ENCODE data around the gene DAAM2.

DAAM2 gene

GRCh38 chr6:39808346-39808745 is 16.2 kb downstream of the DAAM2 start:
- no peak for FAIRE-seq
- DNase-seq (ENCODE audit: insufficient read length): no peak
- TF ChIP-seq POLR2A (IDR thresholded peaks at IDR 0.05; ENCODE audit: low read depth, low read length) (no peak), TAF1 (IDR thresholded peaks at IDR 0.05; ENCODE audit: borderline replicate concordance, low read depth, low read length) (no peak), POLR2AphosphoS5 (IDR thresholded peaks at IDR 0.05; ENCODE audit: low read depth, low read length) (no peak)

GRCh38 chr6:39808964-39809363 is 16.8 kb downstream of the DAAM2 start:
- no peak for FAIRE-seq
- no peak for TF ChIP-seq TAF1 (IDR thresholded peaks at IDR 0.05; ENCODE audit: borderline replicate concordance, low read depth, low read length)
- no peak for TF ChIP-seq POLR2A (IDR thresholded peaks at IDR 0.05; ENCODE audit: low read depth, low read length)
- TF ChIP-seq POLR2AphosphoS5 (IDR thresholded peaks at IDR 0.05; ENCODE audit: low read depth, low read length): no peak
- DNase-seq (ENCODE audit: insufficient read length): no peak

GRCh38 chr6:39811835-39812345 is 19.7 kb downstream of the DAAM2 start:
- no peak for DNase-seq (ENCODE audit: insufficient read length)
- FAIRE-seq: no peak

GRCh38 chr6:39812496-39812852 is 20.3 kb downstream of the DAAM2 start:
- DNase-seq (ENCODE audit: insufficient read length) (no peak), FAIRE-seq (no peak)
- TF ChIP-seq POLR2AphosphoS5 (IDR thresholded peaks at IDR 0.05; ENCODE audit: low read depth, low read length): no peak

More at GRCh38 chr6:39811835-39812345, 19.7 kb downstream of the DAAM2 start:
- TF ChIP-seq POLR2A (IDR thresholded peaks at IDR 0.05; ENCODE audit: low read depth, low read length): no peak
- TF ChIP-seq POLR2AphosphoS5 (IDR thresholded peaks at IDR 0.05; ENCODE audit: low read depth, low read length): no peak

GRCh38 chr6:39812853-39813533 is 20.8 kb downstream of the DAAM2 start:
- no peak for TF ChIP-seq POLR2A (IDR thresholded peaks at IDR 0.05; ENCODE audit: low read depth, low read length)
- TF ChIP-seq POLR2AphosphoS5 (IDR thresholded peaks at IDR 0.05; ENCODE audit: low read depth, low read length): no peak
- no peak for DNase-seq (ENCODE audit: insufficient read length)
- no peak for FAIRE-seq

- no peak for DNase-seq (ENCODE audit: insufficient read length)
- TF ChIP-seq TAF1 (IDR thresholded peaks at IDR 0.05; ENCODE audit: borderline replicate concordance, low read depth, low read length) (no peak), POLR2AphosphoS5 (IDR thresholded peaks at IDR 0.05; ENCODE audit: low read depth, low read length) (no peak), POLR2A (IDR thresholded peaks at IDR 0.05; ENCODE audit: low read depth, low read length) (no peak)
- no peak for FAIRE-seq
Measured at GRCh38 chr6:39814236-39814635, 22.1 kb downstream of the DAAM2 start.

GRCh38 chr6:39815356-39815755 is 23.2 kb downstream of the DAAM2 start:
- no peak for TF ChIP-seq TAF1 (IDR thresholded peaks at IDR 0.05; ENCODE audit: borderline replicate concordance, low read depth, low read length)
- DNase-seq (ENCODE audit: insufficient read length): no peak
- no peak for FAIRE-seq

- FAIRE-seq: no peak
Measured at GRCh38 chr6:39816747-39817146, 24.6 kb downstream of the DAAM2 start.

GRCh38 chr6:39818695-39819094 is 26.5 kb downstream of the DAAM2 start:
- FAIRE-seq (no peak), DNase-seq (ENCODE audit: insufficient read length) (no peak)
- TF ChIP-seq POLR2A (IDR thresholded peaks at IDR 0.05; ENCODE audit: low read depth, low read length): no peak
- TF ChIP-seq POLR2AphosphoS5 (IDR thresholded peaks at IDR 0.05; ENCODE audit: low read depth, low read length): no peak
- no peak for TF ChIP-seq TAF1 (IDR thresholded peaks at IDR 0.05; ENCODE audit: borderline replicate concordance, low read depth, low read length)

More at GRCh38 chr6:39816747-39817146, 24.6 kb downstream of the DAAM2 start:
- DNase-seq (ENCODE audit: insufficient read length): no peak
- TF ChIP-seq POLR2A (IDR thresholded peaks at IDR 0.05; ENCODE audit: low read depth, low read length) (no peak), POLR2AphosphoS5 (IDR thresholded peaks at IDR 0.05; ENCODE audit: low read depth, low read length) (no peak), TAF1 (IDR thresholded peaks at IDR 0.05; ENCODE audit: borderline replicate concordance, low read depth, low read length) (no peak)

GRCh38 chr6:39819228-39819627 is 27.1 kb downstream of the DAAM2 start:
- DNase-seq (ENCODE audit: insufficient read length) (no peak), FAIRE-seq (no peak)
- TF ChIP-seq POLR2A (IDR thresholded peaks at IDR 0.05; ENCODE audit: low read depth, low read length) (no peak), POLR2AphosphoS5 (IDR thresholded peaks at IDR 0.05; ENCODE audit: low read depth, low read length) (no peak), TAF1 (IDR thresholded peaks at IDR 0.05; ENCODE audit: borderline replicate concordance, low read depth, low read length) (no peak)

GRCh38 chr6:39819676-39820075 is 27.5 kb downstream of the DAAM2 start:
- FAIRE-seq (no peak), DNase-seq (ENCODE audit: insufficient read length) (no peak)
- TF ChIP-seq POLR2AphosphoS5 (IDR thresholded peaks at IDR 0.05; ENCODE audit: low read depth, low read length): no peak
- TF ChIP-seq POLR2A (IDR thresholded peaks at IDR 0.05; ENCODE audit: low read depth, low read length): no peak
- TF ChIP-seq TAF1 (IDR thresholded peaks at IDR 0.05; ENCODE audit: borderline replicate concordance, low read depth, low read length): no peak

GRCh38 chr6:39820553-39820952 is 28.4 kb downstream of the DAAM2 start:
- no peak for TF ChIP-seq POLR2A (IDR thresholded peaks at IDR 0.05; ENCODE audit: low read depth, low read length)
- no peak for TF ChIP-seq POLR2AphosphoS5 (IDR thresholded peaks at IDR 0.05; ENCODE audit: low read depth, low read length)
- TF ChIP-seq TAF1 (IDR thresholded peaks at IDR 0.05; ENCODE audit: borderline replicate concordance, low read depth, low read length): no peak
- no peak for FAIRE-seq
- DNase-seq (ENCODE audit: insufficient read length): no peak
